Ishikawa (cell line): ENCODE results near the gene GABRR3.

ENCODE experiments used
- CEBPB ChIP-seq: IDR thresholded peaks from 2 replicates; pipeline ENCODE4 v1.6.1; 2012
- EGR1 ChIP-seq: IDR thresholded peaks from 2 replicates; pipeline ENCODE4 v1.6.1; 2012
- FOXM1 ChIP-seq: IDR thresholded peaks from 2 replicates; pipeline ENCODE4 v1.6.1; 2012; ENCODE audit warnings: low read depth, borderline replicate concordance
- RAD21 ChIP-seq: IDR thresholded peaks from 2 replicates; pipeline ENCODE4 v1.6.1; 2012; ENCODE audit warnings: low read depth
- TCF12 ChIP-seq: IDR thresholded peaks from 2 replicates; pipeline ENCODE4 v1.6.1; 2012; ENCODE audit warnings: low read depth
- TEAD4 ChIP-seq: IDR thresholded peaks from 2 replicates; pipeline ENCODE4 v1.6.1; 2012

DNA sequence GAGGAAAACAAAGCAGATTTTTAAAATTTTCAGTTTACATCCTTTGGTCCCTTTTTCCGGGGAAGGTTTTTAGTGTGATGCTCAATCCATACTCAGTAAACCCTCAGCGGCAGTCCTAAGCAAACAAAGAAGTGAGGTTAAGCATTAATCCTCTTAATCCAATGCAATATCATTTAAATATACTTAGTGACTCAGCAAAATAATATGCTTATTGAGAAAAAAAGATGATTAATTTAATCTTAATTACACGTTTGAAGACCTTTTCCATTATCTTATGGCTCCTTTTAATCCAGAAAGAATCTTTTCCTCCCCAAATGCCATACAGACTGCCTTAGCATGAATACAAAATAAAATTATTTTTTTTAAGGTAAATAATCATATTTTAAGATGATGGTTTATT lies at the start of gene GABRR3:
- TF ChIP-seq EGR1 (no peak), CEBPB (no peak), FOXM1 (no peak), TCF12 (no peak), RAD21 (no peak), TEAD4 (no peak)
